OCI-LY1 (cell line): ENCODE measurements around the gene ARIH2.

ENCODE experiments used
- H2AFZ ChIP-seq: fragments of 200-600 bp; sonication (generic), shearing (Covaris generic); 2 replicates; pipeline ENCODE4 v1.6.0; 2014; ENCODE audit warnings: antibody characterized with exemption, mild to moderate bottlenecking, low read length
- H3F3A ChIP-seq: fragments of 200-600 bp; sonication (generic), shearing (Covaris generic); 2 replicates; pipeline ENCODE4 v1.6.0; 2014; ENCODE audit warnings: mild to moderate bottlenecking, antibody characterized with exemption, low read length, moderate library complexity; ENCODE audit not compliant: insufficient read depth
- H3K27ac ChIP-seq: fragments of 200-600 bp; sonication (generic); 2 replicates; pipeline ENCODE4 v1.5.1; 2014; ENCODE audit warnings: low read length, mixed run types, mild to moderate bottlenecking, low read depth; ENCODE audit not compliant: poor library complexity, severe bottlenecking
- H3K27me3 ChIP-seq: fragments of 200-600 bp; sonication (generic); 2 replicates; pipeline ENCODE4 v1.6.0; 2014; ENCODE audit warnings: antibody characterized with exemption, mild to moderate bottlenecking, low read length, moderate library complexity; ENCODE audit not compliant: insufficient read depth
- H3K36me3 ChIP-seq: fragments of 200-600 bp; sonication (generic); 2 replicates; pipeline ENCODE4 v1.6.1; 2014; ENCODE audit warnings: mild to moderate bottlenecking, antibody characterized with exemption, low read length, moderate library complexity, mixed read lengths; ENCODE audit not compliant: insufficient read depth
- H3K4me1 ChIP-seq: fragments of 200-600 bp; sonication (generic); 2 replicates; pipeline ENCODE4 v1.5.1; 2014; ENCODE audit warnings: mild to moderate bottlenecking, low read length, moderate library complexity; ENCODE audit not compliant: insufficient read depth, severe bottlenecking
- H3K4me2 ChIP-seq: fragments of 200-600 bp; sonication (generic), shearing (Covaris generic); 2 replicates; pipeline ENCODE4 v1.6.1; 2014; ENCODE audit warnings: low read length
- H3K4me3 ChIP-seq: fragments of 200-600 bp; sonication (generic); 2 replicates; pipeline ENCODE4 v1.5.1; 2014; ENCODE audit warnings: low read length, low read depth, mild to moderate bottlenecking, mixed read lengths; ENCODE audit not compliant: poor library complexity, severe bottlenecking
- H3K79me2 ChIP-seq: fragments of 200-600 bp; shearing (Covaris generic); 2 replicates; pipeline ENCODE4 v1.6.1; 2016; ENCODE audit warnings: mixed run types, low read length, mixed read lengths; ENCODE audit not compliant: insufficient read depth
- H3K9ac ChIP-seq: fragments of 200-600 bp; sonication (generic), shearing (Covaris generic); 2 replicates; pipeline ENCODE4 v1.6.1; 2014; ENCODE audit warnings: mild to moderate bottlenecking, low read length, mixed read lengths
- H3K9me2 ChIP-seq: fragments of 200-600 bp; sonication (generic), shearing (Covaris generic); 2 replicates; pipeline ENCODE4 v1.6.1; 2014; ENCODE audit warnings: low read depth, mild to moderate bottlenecking, low read length, mixed read lengths
- H3K9me3 ChIP-seq: fragments of 200-600 bp; shearing (Covaris generic); 2 replicates; pipeline ENCODE4 v1.6.1; 2014; ENCODE audit warnings: low read length, mixed read lengths
- H4K20me1 ChIP-seq: fragments of 200-600 bp; sonication (generic), shearing (Covaris generic); 2 replicates; pipeline ENCODE4 v1.6.0; 2016; ENCODE audit warnings: mild to moderate bottlenecking, low read length; ENCODE audit not compliant: insufficient read depth
- EZH2 ChIP-seq: fragments of 200-600 bp; sonication (generic), shearing (Covaris generic); IDR thresholded peaks from 2 replicates; pipeline ENCODE4 v1.8.0; 2017; ENCODE audit warnings: borderline replicate concordance, mixed run types, mild to moderate bottlenecking, antibody characterized with exemption, low read length, moderate library complexity, mixed read lengths
- TF ChIP-seq, protein P1 (sequence below): fragments of 200-600 bp; sonication (generic), shearing (Covaris generic); IDR thresholded peaks from 2 replicates; pipeline ENCODE4 v1.5.1; 2017; ENCODE audit warnings: mild to moderate bottlenecking, antibody characterized with exemption, low read length, moderate library complexity, mixed read lengths

ARIH2 gene

DNA sequence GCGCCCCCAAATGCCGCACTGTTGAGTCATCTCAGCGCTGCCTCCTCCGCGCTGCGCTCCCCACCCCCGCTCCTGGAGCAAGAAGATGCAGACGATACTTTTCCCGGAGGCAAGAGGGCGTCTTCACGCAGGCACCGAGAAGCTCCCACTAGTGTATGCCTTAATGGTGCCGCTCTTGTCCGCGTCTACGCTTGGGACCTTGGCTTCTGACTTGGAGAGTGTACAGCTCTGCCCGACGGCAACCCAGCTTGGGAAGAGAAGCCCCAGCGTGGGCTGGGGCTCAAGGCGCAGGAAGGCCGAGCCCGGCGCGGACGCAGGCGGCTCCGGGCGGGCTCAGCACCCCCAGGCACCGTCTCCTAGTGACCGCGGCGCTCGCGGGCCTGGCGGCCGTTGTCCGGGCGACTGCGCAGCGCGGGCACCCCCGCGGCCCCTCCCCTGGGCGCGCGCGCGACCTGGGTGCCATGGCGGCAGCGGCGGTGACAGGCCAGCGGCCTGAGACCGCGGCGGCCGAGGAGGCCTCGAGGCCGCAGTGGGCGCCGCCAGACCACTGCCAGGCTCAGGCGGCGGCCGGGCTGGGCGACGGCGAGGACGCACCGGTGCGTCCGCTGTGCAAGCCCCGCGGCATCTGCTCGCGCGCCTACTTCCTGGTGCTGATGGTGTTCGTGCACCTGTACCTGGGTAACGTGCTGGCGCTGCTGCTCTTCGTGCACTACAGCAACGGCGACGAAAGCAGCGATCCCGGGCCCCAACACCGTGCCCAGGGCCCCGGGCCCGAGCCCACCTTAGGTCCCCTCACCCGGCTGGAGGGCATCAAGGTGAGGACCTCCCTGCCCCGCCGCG is 71.4 kb downstream of the ARIH2 start, which contains the start of gene P4HTM:
P4HTM (plus strand) TSS at position 446 of the 840 bp plus-strand sequence; CDS start at position 462, 16 bp downstream.
- H3K4me2 ChIP-seq = peak within 1 kb of the TSS; percentile 94
- H2AFZ ChIP-seq = no peak within 1 kb of the TSS
- H3K27ac ChIP-seq = peak within 1 kb of the TSS; percentile 73
- no peaks in the 10 kb centered on the region for H3K9me2 ChIP-seq
- no peak for TF ChIP-seq EZH2
- TF ChIP-seq, protein P1, sequence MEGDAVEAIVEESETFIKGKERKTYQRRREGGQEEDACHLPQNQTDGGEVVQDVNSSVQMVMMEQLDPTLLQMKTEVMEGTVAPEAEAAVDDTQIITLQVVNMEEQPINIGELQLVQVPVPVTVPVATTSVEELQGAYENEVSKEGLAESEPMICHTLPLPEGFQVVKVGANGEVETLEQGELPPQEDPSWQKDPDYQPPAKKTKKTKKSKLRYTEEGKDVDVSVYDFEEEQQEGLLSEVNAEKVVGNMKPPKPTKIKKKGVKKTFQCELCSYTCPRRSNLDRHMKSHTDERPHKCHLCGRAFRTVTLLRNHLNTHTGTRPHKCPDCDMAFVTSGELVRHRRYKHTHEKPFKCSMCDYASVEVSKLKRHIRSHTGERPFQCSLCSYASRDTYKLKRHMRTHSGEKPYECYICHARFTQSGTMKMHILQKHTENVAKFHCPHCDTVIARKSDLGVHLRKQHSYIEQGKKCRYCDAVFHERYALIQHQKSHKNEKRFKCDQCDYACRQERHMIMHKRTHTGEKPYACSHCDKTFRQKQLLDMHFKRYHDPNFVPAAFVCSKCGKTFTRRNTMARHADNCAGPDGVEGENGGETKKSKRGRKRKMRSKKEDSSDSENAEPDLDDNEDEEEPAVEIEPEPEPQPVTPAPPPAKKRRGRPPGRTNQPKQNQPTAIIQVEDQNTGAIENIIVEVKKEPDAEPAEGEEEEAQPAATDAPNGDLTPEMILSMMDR = peak; percentile 36
- H3K27me3 ChIP-seq = no peaks in the 10 kb centered on the region
- 0 out of 2 replicates have a peak, but pooled peaks cover 3% of the 10 kb centered on the region for H3K79me2 ChIP-seq
- peaks cover 24% of the 10 kb centered on the region for H3K4me1 ChIP-seq
- H3K9ac ChIP-seq = peak within 1 kb of the TSS; percentile 82
- peaks cover 19% of the 10 kb centered on the region; the same call in 1 of the 2 replicates for H3K36me3 ChIP-seq
- no peaks in the 10 kb centered on the region for H4K20me1 ChIP-seq
- H3K9me3 ChIP-seq = no peaks in the 10 kb centered on the region
- H3K4me3 ChIP-seq = peak within 1 kb of the TSS; percentile 76
- H3F3A ChIP-seq = no peaks in the 10 kb centered on the region

DNA sequence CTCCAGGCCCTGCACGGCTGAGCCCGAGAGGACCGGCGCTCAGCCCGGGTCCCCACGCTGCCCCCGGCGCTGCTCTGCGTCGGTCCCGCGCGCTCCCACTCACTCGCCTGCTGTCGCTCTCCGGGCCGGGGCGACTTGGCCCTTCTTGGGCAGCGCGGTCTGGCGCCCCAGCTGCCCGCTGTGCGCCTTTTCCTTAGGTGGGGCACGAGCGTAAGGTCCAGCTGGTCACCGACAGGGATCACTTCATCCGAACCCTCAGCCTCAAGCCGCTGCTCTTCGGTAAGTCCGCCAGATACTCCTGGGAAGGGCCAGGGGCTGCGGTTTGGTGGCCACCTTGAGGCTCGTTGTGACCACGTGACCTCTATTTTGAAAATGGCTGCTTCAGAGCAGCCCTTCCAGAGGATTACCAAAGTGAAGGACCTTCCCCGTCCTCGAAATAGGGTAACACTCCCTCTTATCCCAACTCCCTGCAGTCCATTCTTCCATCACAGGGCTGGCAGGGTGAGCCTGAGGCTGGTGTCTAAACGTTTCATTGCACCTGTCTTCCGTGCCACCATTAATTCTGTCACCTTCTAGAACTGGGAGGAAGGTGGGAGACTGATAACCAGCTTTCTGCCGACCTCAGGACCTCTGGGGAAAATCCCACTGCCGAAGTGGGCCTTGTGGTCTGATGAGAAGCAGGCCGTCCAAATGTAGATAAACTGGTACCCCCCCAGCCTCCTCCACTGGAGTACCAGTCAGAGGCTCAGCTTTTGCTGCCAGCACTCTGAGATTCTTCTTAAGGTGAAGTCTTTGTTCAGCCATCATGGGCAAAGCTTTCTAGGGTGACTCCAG is 72.2 kb downstream of the ARIH2 start:
- Histone ChIP-seq H3K9ac (peak overlapping the region; percentile 82), H3K27ac (peak overlapping the region; percentile 73), H3K4me3 (peak overlapping the region; percentile 76), H2AFZ (no peak overlapping the region), H4K20me1 (no peaks in the 10 kb centered on the region), H3K4me2 (peak overlapping the region; percentile 94), H3K36me3 (peaks cover 15% of the 10 kb centered on the region; the same call in 1 of the 2 replicates), H3K27me3 (no peaks in the 10 kb centered on the region), H3F3A (no peaks in the 10 kb centered on the region), H3K9me2 (no peaks in the 10 kb centered on the region), H3K4me1 (peaks cover 24% of the 10 kb centered on the region), H3K9me3 (no peaks in the 10 kb centered on the region), H3K79me2 (0 out of 2 replicates have a peak, but pooled peaks cover 3% of the 10 kb centered on the region)
- TF ChIP-seq EZH2 = no peak
- TF ChIP-seq, protein P1 = no peak

DNA sequence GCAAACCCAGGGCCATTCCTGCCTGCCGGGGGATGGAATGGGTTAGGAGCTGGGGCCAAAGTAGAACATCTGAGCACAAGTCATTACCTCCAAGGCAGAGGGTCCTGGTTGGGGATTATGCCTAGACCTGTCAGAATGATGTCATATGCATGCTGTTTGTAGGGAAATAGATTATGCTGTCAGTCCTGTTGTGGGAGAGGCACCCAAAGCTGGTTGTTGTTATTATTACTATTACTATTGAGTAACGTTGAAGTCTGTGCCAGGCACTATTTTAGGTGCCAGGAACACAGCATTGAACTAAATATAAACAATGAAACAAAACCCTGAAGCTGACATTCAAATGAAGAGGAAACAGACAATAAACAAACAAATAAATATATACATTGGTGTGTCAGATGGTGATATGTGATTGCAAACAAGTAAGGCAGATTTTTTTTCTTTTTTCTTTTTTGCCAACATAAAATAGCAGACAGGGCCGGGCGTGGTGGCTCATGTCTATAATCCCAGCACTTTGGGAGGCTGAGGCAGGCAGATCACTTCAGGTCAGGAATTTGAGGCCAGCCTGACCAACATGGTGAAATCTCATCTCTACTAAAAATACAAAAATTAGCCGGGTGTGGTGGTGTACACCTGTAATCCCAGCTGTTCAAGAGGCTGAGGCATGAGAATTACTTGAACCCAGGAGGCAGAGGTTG is 73.4 kb downstream of the ARIH2 start:
- no peaks in the 10 kb centered on the region for H3K27me3 ChIP-seq
- peak overlapping the region; percentile 94 for H3K4me2 ChIP-seq
- no peak for TF ChIP-seq EZH2
- TF ChIP-seq, protein P1 = no peak
- no peak overlapping the region for H2AFZ ChIP-seq
- H3K9ac ChIP-seq = peak overlapping the region; percentile 82; the same call in 1 of the 2 replicates
- H3K4me1 ChIP-seq = peaks cover 24% of the 10 kb centered on the region
- no peaks in the 10 kb centered on the region for H3K9me2 ChIP-seq
- H3K79me2 ChIP-seq = 0 out of 2 replicates have a peak, but pooled peaks cover 3% of the 10 kb centered on the region
- no peaks in the 10 kb centered on the region for H3F3A ChIP-seq
- peak overlapping the region; percentile 73 for H3K27ac ChIP-seq
- H4K20me1 ChIP-seq = no peaks in the 10 kb centered on the region
- peaks cover 16% of the 10 kb centered on the region; the same call in 1 of the 2 replicates for H3K36me3 ChIP-seq
- H3K9me3 ChIP-seq = no peaks in the 10 kb centered on the region
- peak overlapping the region; percentile 76 for H3K4me3 ChIP-seq
